AG04449 (cell line): ENCODE data around the gene MGAM2.

ENCODE experiments used
- CTCF ChIA-PET: fragments of 350-600 bp; formaldehyde crosslinking; extraction: SDS; loops from one replicate; lab custom pipeline; 2021; ENCODE audit warnings: antibody characterized with exemption; lab: Yijun Ruan, JAX
- POLR2A ChIA-PET: fragments of 400-600, 350-600 bp; formaldehyde crosslinking; extraction: SDS; loops from one replicate; lab custom pipeline; 2020; ENCODE audit warnings: antibody characterized with exemption, inconsistent platforms; lab: Yijun Ruan, JAX
- DNase-seq: peaks from one replicate; pipeline ENCODE4 v3.0.0-alpha.2; 2010; ENCODE audit warnings: low read depth, low spot score
- H3K4me3 ChIP-seq: 2 replicates; pipeline ENCODE4 v1.5.1; 2011; ENCODE audit warnings: low read depth, mild to moderate bottlenecking, control low read depth, low read length
- CTCF ChIP-seq: IDR thresholded peaks from one replicate; pipeline ENCODE4 v1.5.1; 2011; ENCODE audit warnings: mild to moderate bottlenecking, moderate library complexity, low read length, control low read depth, inconsistent platforms; ENCODE audit not compliant: insufficient read depth; ENCODE audit errors: missing control alignments

Gene MGAM2

GRCh38 chr7:142185801-142186200, 74.3 kb downstream of the MGAM2 start:
- no peak overlapping the region for H3K4me3 ChIP-seq
- ChIA-PET POLR2A (no interaction called here), CTCF (interaction anchor here (2.3 kb wide), 1 partner anchor 210 kb away, joined by 14 read pairs; no protein-coding TSS in a partner anchor)
- DNase-seq = no peak
- TF ChIP-seq CTCF = no peak

DNA sequence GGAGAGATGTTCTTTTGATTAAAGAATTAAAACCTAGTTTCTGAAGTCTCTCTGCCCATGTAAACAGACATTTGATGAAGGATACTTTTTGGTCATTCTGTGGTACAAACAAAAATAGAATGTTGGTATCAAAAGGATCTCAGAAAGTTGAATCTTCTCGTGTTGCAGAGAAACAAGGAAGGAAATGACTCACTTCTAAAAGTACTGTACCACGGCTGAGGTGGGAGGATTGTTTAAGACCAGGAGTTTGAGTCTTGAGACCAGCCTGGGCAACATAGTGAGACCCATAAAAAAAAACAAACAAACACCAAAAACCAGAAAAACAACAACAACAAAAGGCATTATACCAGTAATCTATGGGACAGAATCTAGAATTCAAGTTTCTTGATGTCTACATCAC, 76.6 kb downstream of the MGAM2 start:
- CTCF ChIA-PET = no interaction called here
- POLR2A ChIA-PET = no interaction called here
- no peak overlapping the region for H3K4me3 ChIP-seq
- DNase-seq = no peak
- TF ChIP-seq CTCF = no peak

GRCh38 chr7:142188846-142189245, 77.3 kb downstream of the MGAM2 start:
- CTCF ChIA-PET = interaction anchor here (0.7 to 1.0 kb wide), 2 partner anchors 213 to 217 kb away, joined by 3 to 17 read pairs; partner anchors contain the start of gene TAS2R38

GRCh38 chr7:142194201-142194600, 82.7 kb downstream of the MGAM2 start:
- TF ChIP-seq CTCF = no peak
- CTCF ChIA-PET = interaction anchor here (1.6 to 1.9 kb wide), 2 partner anchors 10 to 219 kb away, joined by 4 to 7 read pairs; no protein-coding TSS in a partner anchor
- no peak for DNase-seq
- H3K4me3 ChIP-seq = no peak overlapping the region
- POLR2A ChIA-PET = no interaction called here

More at GRCh38 chr7:142188846-142189245, 77.3 kb downstream of the MGAM2 start:
- POLR2A ChIA-PET = no interaction called here
- no peak overlapping the region for H3K4me3 ChIP-seq
- no peak for TF ChIP-seq CTCF
- DNase-seq = no peak

DNA sequence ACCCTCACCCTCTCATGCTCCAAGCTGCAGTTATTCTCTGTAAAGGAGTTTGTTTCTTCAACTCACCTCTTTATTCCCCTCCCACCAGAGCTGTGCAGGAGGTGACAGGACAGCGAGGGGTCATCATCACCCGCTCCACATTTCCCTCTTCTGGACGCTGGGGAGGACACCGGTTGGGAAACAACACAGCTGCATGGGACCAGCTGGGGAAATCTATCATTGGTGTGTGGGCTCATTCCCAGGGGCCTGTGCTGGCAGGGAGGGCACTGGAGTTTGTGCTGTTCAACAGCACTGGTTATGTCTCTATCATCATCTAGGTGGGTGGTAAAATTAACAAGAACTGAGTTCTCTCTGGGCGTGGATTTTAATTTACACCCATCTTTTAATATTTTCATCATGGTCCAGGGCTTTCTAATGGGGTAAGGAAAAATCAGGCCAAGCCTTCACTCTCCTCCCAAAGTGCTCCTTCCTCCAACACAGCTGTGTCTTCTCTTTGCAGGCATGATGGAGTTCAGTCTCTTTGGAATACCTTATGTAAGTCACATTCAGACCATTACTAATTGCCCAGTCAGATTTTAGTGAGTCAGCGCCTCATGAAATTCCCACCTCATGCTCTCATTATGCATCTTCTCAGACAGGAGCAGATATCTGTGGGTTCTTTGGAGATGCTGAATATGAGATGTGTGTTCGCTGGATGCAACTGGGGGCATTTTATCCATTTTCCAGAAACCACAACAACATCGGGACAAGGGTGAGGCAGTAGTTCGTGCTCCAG, 84.7 kb downstream of the MGAM2 start:
- ChIA-PET CTCF (no interaction called here), POLR2A (no interaction called here)
- TF ChIP-seq CTCF = no peak
- DNase-seq = no peak
- no peak overlapping the region for H3K4me3 ChIP-seq

DNA sequence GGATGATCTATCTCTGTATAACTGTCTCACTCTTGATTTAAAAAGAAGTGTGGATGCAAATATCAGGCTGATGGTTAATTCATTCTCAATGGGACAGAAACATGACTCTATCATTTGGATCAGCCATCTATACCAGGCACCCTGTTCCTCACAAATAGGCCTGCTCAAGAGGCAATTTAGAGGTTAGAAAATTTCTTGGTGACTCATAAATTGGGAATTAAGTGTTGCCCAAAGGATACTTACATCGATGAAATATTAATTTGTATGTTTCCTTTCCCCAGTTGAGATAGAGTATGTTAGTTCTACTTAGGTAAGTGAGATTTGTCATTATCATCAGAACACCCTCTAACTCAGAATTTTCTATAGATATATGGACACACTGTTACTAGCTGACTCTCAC, 88.7 kb downstream of the MGAM2 start:
- no peak for DNase-seq
- no peak for TF ChIP-seq CTCF
- CTCF ChIA-PET = no interaction called here
- H3K4me3 ChIP-seq = no peak overlapping the region
- POLR2A ChIA-PET = no interaction called here
